NCI-H774 (cell line): Measurements from ENCODE around the gene FMO5.
A peak's percentile ranks its signal among the peaks of the same experiment; 100 is the strongest.
"Not testable (repeated sequence)": the region's sequence is repeated elsewhere in the genome, so short reads cannot be mapped to it uniquely, and the experiment has no call there.

Experiments
- DNase-seq: peaks from one replicate; lab custom pipeline; 2025; lab: John Stamatoyannopoulos, UW

FMO5 gene

DNA sequence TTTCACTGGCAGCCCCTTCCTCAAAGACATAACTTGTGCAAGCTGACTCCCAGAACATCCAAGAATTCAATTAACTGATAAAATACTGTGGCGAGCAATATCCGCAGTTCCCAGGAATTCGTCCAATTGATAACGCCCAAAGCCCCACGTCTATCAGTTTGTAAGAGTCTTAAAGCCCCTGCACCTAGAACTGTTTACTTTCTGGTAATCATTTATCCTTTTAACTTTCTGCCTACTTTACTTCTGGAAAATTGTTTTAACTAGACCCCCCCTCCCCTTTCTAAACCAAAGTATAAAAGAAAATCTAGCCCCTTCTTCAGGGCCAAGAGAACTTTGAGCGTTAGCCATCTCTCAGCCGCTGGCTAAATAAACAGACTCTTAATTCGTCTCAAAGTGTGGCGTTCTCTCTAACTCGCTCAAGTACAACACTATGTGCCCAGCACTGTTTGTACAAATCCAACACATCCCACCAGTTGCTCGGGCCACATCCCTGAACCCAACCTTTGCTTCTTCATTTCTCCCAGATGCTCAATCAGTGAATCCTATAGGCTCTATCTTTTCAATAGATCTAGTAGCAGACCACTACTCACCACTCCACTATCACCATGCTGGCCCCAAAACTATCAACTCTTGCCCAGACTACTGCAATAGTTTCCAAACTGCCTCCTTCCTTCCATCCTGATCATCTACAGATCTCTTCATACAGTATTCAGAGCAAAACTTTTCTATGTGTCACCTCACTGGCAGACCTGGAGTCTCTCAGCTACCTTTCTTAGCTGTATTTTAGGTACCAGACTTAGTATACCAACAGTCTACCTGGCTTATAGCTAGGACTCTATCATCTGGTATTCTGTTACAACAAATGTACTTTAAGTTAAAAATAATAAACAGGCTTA lies 14.0 kb upstream of the FMO5 start:
- DNase-seq = no peak

DNA sequence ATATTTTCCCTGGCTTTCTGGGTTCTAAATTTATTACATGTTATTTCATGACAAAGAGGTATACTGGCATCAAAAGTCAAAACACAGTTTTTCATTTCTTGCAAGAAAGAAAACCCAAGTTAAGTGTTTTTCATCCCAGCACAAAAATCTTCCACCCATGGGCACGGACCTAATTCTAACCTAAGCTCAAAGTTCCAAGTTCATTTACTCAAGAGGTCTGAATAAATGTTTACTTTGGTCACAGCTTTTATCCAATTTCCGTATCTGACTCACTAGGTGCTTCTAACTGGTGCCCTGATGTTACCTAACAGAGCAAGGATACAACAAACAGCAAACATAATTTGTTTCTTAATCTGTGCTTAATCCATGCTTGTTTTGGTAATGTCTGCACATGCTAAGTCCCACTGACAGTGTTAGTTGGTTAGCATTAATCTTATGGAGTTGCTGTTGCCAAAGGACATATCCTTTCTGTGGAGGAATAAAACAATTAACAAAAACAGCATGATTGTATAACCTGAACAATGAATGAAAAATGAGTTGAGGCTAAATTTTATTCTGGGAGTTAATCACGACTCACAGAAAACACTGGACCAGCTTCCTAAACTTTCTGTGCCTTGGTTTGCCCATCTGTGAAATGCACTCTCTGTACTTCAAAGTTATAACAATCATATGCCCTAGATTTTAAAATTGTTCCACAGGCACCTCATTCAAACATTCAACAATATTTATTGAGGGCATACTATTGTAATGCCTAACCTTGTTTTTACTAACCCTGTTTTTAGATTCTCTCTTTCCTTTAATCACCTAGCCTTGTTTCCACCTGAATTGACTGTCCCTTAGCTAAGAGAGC lies 13.1 kb upstream of the FMO5 start:
- DNase-seq = peak; percentile 46

DNA sequence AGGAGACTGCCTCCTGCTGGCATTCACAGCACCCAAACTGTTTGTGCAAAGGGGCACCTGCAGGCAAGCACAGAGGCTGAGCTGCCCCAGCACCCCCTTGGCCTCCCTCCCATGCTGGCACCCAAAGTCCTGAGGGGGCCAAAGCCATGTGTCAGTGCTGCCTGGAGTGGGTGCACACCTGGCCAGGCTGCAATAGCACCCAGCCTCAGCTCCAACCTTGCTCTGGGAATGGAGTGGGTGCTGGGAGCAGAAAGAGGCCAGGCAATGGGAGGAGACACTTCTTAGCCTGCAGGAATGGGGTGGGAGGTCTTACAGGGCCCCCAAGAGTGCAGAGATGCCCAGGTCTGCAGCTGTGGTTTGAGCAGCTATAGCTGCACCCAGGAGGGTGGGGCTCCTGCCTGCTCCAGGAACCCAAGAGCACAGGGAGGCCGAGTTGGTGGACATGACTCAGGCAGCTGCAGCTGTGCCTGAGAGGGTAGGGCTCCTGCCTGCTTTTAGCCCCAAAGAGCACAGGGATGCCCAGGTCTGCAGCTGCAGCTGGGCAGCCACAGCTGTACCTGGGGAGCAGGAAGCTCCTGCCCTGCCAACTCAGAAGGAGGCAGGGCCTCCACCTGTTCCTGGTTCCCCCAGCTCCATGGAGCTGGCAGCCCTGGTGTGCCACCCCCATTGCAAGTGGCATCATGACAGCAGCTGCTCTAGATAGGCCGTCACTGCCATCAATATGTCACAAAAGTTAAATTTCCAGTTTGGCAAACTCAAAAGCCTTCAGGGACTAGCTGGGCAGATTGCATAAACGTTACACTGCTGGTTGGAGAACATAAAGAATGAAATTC lies 12.0 kb upstream of the FMO5 start:
- peak; percentile 5 for DNase-seq

DNA sequence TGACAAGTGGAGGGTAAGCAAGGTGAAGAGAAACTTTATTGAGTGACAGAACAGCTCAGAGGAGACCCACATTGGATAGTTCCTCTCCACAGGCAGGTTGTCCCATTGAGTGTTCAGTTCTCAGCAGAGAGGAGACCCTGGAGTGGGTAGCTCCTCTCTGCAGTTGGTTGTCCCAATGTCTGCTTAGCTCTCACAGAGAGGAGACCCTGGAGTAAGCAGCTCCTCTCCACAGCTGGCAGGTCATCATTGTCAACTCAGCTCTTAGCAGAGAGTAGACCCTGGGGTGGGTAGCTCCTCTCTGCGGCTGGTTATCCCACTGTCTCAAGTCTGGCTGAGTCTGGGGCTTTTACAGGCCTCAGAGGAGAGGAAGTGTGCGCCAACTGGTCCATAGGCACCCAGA lies 11.3 kb upstream of the FMO5 start:
- DNase-seq = no peak

DNA sequence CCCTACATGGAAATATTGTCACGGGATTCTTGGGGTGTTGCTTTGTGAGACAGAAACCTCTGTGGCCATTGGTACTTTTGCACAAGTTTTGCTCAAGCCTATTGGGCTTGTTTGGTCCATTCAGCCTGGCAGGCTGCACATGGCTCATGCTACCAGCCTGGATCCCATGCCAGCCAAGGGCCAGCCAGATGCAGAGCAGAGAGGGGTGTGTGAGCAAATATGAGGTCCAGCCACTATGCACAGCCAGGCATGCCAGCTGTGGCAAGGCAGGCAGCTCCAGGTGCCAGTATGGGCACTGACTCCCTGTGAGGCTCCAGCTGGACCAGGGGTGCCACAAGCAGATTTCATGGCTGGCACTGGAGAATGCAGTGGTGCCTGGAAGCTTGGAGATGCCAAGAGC lies 10.7 kb upstream of the FMO5 start:
- no peak for DNase-seq

DNA sequence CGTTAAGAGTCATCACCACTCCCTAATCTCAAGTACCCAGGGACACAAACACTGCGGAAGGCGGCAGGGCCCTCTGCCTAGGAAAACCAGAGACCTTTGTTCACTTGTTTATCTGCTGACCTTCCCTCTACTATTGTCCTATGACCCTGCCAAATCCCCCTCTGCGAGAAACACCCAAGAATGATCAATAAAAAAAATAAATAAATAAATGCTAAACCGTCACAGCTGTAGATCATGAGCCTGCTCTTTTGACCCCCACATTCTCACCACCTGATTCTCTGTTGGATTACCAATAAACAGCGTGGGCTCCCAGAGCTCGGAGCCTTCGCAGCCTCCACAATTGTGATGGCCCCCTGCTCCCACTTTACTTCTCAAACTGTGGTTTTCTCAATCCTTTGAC lies 8.8 kb upstream of the FMO5 start:
- not testable (repeated sequence) for DNase-seq

DNA sequence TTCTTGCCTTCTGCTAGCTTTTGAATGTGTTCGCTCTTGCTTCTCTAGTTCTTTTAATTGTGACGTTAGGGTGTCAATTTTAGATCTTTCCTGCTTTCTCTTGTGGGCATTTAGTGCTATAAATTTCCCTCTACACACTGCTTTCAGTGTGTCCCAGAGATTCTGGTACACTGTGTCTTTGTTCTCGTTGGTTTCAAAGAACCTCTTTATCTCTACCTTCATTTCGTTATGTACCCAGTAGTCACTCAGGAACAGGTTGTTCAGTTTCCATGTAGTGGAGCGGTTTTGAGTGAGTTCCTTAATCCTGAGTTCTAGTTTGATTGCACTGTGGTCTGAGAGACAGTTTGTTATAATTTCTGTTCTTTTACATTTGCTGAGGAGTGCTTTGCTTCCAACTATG lies 5.9 kb upstream of the FMO5 start:
- not testable (repeated sequence) for DNase-seq

DNA sequence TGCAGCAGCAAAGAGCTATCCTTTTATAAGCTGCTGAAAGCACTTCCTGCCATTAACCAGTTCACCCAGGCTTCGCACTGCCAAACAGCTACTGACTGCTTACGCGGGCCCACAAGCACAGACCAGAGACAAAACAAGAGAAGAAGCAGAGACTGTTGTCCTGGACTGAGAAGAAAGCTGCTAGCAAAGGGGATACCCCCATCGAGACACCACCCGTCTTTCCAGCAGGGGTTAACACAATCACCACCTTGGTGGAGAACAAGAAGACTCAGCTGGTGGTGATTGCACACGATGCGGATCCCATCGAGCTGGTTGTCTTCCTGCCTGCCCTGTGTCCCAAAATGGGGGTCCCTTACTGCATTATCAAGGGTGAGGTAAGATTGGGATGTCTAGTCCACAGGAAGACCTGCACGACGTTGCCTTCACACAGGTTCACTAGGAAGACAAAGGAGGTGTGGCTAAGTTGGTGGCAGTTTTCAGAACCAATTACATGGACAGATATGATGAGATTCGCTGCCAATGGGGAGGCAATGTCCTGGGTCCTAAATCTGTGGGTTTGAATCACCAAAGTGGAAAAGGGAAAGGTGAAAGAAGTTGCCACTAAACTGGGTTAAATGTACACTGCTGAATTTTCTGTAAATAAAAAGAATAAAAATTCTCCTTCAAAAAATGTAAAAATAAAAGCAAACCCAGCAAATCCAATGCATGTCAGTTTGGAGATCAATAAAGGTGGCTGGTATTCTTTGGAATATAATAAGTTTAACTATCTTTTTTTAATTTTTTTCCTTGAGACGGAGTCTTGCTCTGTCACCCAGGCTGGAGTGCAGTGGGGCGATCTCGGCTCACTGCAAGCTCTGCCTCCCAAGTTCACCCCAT lies 1.2 kb downstream of the FMO5 start:
- peak; percentile 2 for DNase-seq

DNA sequence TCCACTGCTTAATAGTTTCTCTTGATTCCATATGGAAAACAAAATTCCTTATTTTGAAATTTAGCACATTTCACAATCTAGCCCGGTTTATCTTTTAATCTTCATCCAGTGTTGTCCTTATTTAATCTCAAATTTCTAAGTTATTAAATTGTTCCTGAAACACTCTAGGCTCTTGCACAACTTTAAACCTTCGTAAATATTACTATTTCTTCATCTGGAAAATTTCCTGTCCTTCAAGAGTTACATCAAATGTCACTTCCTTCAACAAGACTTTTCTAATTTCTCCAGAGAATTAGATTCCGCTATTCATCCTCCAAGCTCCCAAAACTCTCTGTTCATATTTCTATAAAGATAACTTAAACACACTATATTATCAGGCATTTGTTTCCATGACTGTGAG lies 6.5 kb downstream of the FMO5 start:
- DNase-seq = no peak

DNA sequence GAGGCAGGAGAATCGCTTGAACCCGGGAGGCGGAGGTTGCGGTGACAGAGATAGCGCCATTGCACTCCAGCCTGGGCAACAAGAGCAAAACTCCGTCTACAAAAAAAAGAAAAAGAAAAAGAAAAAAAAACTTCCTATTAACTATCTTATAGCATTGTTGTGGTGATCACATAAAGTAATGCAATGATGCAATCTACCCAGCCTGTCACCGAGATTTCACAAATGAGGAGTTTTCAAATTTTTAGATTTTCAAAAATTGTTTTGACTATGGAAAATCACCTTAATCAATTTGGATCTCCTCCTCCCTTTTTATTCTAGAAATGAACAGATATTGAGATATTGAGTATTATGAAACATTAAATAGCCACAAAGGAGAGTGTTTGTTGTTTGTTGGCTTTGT lies 8.0 kb downstream of the FMO5 start:
- DNase-seq = no peak

DNA sequence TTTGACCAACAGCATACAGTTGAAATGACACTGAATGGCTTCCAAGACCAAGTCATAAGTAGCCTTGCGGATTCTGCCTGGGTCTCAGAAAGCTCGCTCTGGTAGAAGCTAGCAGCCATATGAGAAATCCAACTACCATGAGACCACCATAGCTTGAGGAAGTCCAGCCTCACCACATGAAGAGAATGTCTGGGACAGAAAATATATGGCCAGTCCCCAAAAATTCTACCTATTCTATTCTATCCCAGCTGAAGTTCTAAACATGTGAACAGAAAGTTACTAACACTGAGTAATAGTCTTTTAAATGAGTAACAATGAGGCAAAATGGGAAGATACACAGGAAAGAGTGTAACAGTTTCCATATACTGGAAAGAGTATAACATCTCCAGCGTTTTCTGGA lies 9.0 kb downstream of the FMO5 start:
- no peak for DNase-seq

DNA sequence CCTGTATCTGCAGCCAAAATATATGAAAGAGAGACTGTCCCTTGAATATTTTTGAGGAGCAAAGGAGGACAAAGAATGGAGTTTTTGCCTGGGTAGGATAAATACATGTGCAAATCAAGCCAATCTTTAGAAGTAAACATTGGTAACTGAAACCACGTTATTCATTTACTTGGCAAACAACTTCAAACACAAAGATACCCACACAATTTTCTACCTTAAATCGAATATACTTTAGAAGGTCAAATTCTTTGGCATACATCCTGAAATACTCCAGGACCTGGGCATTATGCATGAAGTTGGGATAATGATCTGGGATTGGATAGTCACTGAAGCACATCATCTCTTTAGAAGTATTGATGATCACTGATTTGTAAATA lies 9.6 kb downstream of the FMO5 start:
- no peak for DNase-seq

DNA sequence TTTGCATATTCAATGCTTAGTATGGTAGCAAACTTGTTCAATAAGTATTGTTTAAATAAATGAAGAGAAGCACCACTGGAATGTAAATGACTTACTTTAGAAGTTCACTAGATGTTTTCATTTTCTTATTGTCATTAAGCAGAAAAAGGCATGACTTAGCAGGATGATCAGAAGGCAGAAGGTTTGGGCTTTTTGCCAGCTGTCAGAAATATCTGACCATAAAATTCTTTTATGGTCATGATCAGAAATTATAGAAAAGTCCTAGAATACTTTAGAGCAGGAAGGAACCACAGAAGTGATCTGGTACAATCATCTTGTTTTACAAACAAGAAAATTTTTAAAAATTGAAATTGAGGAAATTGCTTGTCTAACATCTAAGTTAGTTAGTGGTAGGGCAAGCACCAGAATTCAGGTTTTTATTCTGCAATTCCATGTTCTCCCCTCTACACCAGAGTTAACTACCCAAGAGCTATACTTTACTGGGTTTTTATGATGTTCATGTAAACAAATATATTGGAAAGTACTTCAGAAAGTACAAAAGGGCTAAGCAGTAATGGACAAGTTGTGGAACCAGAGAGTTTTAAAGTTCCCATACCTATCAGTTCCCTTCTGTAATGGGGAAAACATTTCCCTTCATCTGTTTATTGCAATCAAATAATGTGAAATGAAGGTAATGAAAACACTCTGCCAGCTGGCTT lies 10.1 kb downstream of the FMO5 start:
- no peak for DNase-seq

DNA sequence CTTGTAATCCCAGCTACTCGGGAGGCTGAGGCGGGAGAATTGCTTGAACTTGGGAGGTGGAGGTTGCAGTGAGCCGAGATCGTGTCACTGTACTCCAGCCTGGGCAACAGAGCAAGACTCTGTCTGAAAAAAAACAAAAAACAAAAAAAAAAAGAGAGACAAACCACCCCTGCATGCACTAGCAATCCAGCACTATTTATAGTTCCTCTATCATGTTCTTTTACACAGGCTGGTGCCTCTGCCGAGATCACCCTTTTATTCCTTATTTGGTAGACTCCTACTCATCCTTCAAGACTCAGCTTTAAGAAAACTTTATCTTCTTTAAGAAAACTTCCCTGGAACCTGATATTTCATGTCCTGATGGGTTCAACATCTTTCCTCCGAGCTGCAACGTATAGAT lies 10.8 kb downstream of the FMO5 start:
- DNase-seq = no peak

DNA sequence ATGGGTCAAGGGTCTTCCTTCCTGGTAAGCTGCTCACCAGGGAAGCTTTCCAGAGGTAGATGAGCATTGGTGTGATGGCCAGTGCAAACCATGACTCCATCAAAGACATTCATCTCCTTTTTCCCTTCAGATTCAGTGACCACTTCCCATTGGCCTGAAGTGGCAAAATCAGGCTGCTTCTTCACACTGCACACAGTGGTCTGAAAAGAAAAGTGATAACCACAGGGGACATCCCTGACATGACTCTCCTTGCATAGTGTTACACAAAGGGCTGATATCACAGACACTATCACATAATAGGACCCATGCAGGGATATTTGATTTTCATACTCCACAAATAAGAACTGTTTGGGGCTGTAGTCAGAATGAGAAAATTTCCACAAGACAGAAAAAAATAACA lies 11.9 kb downstream of the FMO5 start:
- no peak for DNase-seq

DNA sequence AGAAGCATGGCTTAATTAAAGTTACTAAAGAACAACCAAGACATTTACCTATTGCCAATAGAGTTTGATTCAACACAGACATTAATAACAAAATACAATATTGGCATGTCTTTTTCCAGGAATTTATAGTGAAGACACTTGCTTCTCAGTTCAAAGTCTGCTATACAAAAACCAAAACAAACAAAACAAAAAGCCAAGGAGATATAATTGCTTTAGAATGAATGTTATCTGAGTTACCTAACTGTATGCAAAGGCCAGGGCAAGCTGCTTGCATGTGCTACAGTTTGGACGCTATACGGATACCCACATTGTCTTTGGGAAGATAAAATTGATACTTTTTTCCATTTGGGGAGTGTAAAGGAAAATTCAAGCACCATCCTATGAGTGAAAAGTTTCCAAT lies 13.6 kb downstream of the FMO5 start:
- DNase-seq = no peak

DNA sequence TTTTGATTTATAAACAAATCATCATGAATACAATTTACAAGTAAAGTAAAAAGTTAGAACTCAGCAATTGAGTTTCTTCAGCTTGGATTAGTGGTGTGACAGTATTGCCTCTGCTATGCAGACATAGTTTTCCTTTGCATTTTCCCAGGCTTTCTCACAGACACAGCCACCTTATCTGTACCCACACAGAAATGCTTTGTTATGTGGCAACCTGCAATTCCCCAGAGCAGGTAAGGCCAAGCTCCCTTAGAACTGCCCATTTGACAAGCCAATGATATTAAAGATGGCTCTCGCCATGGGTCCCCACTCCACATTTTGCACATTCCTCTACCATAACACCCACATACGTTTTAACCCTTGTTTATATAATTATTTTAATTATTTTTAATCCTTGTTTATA lies 14.2 kb downstream of the FMO5 start:
- no peak for DNase-seq

DNA sequence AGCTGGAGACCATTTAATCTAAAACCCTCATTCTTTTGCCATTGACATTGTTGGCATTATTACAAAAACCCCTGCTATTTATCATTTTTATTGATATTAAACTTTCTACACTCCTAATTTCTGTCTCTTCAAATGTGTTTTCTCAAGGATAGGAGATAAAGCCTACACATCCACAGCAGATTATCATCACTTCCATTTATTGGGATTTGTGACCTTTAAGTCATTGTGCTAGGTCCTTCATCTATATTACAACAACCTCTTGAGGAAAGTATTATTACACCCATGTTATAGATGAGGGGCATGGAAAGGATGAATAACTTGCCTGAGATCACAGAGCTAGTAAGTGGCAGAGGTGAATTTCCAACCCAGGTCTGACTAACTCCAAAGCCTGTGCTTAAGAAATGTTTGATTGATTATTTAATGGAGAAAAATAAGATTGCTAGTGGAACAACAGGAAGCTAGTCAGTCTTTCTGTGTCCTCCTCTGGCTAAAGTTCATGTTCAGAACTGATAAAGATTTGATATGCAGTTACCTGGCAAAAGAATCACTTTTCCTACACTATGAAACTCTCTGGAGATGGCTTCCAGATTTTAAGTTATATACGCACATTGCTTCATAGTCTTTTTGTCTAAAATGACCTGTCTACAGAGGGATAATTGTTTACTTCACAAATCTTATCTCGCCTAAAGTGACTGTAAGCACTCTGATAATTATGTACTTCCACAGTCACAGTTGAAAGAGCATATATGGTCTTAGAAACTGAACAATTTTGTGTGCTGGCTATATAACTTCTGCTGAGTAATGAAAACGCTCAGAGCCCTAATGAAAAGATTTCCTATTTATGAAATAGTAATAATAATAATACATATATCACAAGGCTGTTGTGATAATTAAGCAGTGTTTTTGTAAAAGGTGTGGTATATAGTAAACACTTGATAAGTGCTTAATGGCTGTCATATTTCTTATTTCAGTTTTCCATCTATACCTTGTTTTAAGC lies 15.0 kb downstream of the FMO5 start:
- no peak for DNase-seq

DNA sequence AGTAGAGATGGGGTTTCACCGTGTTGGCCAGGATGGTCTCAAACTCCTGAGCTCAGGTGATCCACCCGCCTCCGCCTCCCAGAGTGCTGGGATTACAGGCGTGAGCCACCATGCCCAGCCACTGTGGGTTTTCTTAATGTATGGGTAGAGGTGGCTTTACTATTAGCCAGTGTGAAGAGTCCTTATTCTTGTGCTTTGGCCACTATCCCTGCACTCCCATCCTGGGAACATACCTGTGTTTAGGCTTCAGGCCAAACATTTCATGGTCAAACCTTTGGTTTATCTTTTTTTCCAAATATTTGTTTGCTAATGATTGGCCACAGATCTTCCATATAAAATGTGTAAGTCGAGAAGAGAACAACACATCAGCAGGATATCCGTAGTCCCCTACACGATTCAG lies 16.5 kb downstream of the FMO5 start:
- DNase-seq = no peak

DNA sequence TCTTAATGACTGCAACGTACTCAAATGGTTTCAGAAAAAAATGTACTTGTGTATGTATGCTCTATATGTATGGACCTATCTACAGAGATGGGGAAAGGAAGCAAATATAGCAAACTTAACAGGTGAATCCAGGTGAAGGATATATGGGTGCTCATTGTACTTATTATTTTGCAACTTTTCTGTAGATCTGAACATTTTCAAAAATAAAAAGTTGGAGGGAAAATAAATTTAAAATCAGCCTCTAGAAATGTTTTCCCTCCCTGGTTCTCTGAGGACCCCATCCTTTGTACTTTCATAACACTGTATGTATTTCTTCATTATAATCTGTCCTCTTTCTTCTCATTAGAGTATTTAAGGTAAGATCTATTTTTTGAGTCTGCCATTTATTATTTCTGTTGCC lies 17.9 kb downstream of the FMO5 start:
- no peak for DNase-seq
